Activated effector memory CD4-positive, alpha-beta T cell treated with anti-CD3 and anti-CD28 coated beads, Interleukin-2, amount 50 U/mL, for 16 hours (primary cell): ENCODE results near the gene PRTFDC1.
"Not testable (repeated sequence)": the region's sequence is repeated elsewhere in the genome, so short reads cannot be mapped to it uniquely, and the experiment has no call there.

Source experiments
- DNase-seq: peaks from one replicate; pipeline ENCODE4 v3.0.0-alpha.2; 2020

Gene PRTFDC1

DNA sequence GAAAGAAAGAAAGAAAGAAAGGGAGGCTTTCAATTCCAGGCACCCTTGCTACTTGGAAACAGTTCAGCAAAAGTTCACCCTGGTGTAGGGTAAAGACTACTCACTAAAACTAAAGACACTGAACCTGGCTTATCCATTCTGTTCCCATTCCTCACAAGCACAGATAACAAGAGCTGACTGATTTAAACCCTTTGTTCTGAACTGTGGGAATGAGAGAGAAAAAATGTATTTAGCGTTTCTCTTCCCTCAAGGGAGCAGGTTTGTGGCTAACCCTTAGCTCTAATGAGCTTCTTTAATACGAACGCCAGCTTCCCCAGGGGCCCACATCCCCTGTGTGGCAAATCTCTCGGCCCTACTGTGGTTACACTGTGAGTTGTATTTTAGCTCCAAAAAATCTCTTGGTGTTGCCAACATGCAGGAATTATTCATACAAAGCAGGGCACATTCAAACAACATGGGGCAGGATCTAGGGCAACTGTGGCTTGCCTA, 23.3 kb downstream of the PRTFDC1 start:
- no peak for DNase-seq

DNA sequence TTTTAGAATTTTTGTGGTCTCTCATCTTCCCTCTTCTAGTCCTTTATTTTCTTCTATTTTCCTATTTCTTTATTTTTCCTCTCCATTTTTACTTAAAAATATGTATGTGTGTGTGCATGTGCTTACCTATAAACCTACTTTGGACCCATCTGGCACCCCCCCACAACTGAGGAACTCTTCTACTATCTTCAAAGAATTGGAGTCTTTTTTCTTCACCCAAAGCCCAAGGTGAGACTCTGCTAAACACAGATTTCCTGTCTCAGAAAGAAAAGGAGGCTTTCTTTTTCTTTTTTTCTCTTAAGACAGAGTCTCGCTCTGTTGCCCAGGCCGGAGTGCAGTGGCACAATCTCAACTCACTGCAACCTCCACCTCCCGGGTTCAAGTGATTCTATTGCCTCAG, 24.2 kb downstream of the PRTFDC1 start:
- no peak for DNase-seq

DNA sequence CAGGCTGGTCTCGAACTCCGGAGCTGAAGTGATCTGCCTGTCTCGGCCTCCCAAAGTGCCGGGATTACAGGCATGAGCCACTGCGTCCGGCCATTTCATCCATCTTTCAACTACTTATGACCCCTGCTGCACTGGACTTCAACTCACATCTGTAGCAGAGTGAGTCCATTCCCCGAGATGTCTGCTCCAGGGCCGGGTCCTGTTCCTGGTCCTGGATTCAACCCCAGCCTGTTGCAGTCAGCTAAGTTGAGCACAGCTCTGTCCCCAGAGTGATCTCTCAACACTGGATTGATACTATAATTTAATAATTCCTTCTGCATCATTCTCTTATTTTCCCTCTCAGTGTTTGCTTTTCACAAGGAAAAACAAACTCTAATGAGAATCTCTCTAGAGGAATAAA, 25.8 kb downstream of the PRTFDC1 start:
- no peak for DNase-seq

DNA sequence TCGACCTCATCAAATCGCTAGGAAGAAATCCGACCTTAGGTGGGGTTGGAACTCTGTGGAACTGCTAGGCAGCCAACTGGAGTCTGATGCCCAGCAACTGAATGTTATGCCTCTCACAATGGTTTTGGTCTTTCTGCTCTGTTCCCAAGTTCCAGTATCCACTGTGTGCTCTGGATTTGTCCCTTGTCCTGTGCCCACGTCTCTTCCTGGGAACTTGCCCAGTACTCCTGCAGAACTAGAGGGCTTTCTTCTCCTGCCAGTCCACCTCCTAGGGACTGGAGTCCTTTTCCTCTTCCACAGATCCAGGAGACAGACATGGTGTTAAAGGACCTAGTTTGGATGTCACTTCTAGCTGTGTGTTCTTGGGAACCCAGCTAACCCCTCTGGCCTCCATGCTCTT, 26.6 kb downstream of the PRTFDC1 start:
- DNase-seq: no peak

DNA sequence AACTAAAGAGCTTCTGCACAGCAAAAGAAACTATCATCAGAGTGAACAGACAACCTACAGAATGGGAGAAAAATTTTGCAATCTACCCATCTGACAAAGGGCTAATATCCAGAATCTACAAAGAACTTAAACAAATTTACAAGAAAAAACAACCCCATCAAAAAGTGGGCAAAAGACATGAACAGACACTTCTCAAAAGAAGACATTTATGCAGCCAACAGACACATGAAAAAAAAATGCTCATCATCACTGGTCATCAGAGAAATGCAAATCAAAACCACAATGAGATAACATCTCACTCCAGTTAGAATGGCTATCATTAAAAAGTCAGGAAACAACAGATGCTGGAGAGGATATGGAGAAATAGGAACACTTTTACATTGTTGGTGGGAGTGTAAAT, 27.9 kb downstream of the PRTFDC1 start:
- not testable (repeated sequence) for DNase-seq

DNA sequence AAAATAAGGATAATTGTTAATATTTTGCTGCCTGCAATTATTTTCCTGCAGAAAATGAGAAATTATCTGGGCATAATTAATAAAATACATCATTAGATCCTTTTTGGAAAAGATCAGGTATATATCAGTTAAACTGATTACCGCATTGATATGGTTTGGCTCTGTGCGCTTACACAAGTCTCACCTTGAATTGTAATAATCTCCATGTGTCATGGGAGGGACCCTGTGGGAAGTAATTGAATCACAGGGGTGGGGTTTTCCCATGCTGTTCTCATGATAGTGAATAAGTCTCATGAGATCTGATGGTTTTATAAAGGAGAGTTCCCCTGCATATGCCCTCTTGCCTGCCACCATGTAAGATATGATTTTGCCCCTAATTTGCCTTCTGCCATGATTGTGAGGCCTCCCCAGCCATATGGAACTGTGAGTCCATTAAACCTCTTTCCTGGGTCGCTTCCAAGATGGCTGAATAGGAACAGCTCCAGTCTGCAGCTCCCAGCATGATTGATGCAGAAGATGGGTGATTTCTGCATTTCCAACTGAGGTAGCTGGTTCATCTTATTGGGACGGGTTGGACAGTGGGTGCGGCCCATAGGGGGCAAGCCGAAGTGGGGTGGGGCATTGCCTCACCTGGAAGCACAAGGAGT, 30.1 kb downstream of the PRTFDC1 start:
- not testable (repeated sequence) for DNase-seq

DNA sequence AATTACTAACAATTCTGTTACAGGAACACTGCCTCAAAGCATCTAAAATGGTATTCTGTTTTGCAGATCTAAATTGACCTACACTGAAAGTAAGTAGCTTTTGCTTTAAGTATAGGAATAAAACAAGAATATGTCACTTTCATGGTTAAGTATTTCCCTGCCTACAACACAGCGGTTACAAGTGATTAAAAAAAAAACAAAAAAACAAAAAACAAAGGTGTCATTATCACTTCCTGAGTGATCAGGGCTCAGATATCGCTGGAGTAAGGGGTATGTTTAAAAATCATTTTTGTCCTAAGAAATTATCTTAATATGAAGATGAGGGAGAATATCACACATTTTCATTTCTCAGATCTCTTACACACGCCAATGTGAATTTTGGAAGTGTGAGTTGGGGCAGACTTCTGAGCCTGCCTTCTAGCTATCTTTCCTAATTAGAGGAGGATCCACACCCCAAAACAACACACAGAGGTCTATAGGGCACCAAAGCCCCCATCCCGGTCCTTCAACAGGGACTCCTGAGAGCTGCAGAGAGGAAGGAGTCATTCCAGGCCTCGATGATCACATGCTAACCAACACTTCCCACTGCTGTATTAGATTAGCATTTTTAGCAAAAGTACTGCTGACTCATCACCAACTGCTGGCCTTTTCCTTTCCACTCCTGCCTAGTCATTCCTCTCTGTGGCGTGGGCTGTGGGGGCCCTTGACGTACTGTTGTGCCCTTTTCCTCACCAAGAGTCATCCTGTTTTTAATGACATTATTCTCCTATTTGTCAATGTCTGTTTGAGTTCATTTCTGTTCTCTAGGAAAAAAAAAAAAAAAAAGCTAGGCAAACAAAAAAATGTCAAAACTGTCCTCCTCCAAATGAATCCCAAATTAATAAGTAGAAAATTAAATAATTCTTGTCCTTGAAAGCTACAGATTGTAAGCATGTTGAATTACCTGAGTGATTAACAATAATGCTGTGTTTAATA, 31.2 kb downstream of the PRTFDC1 start:
- peak; percentile 86 for DNase-seq

DNA sequence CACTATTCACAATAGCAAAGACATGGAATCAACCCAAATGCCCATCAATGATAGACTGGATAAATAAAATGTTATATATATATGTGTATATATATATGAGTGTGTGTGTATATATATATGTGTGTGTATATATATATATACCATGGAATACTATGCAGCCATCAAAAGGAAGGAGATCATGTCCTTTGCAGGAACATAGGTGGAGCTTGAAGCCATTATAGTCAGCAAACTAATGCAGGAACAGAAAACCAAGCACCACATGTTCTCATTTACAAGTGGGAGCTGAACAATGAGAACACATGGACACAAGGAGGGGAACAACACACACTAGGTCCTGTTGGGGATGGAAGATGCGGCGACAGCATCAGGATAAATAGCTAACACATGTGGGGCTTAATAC, 32.2 kb downstream of the PRTFDC1 start:
- DNase-seq: not testable (repeated sequence)

DNA sequence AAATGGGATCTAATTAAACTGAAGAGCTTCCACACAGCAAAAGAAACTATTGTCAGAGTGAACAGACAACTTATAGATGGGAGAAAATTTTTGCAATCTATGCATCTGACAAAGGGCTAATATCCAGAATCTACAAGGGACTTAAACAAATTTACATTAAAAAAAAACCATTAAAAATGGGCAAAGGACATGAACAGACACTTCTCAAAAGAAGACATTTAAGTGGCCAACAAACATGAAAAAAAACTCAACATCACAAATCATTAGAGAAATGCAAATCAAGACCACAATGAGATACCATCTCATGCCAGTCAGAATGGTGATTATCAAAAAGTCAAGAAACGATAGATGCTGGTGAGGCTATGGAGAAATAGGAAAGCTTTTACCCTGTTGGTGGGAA, 32.8 kb downstream of the PRTFDC1 start:
- DNase-seq: not testable (repeated sequence)

DNA sequence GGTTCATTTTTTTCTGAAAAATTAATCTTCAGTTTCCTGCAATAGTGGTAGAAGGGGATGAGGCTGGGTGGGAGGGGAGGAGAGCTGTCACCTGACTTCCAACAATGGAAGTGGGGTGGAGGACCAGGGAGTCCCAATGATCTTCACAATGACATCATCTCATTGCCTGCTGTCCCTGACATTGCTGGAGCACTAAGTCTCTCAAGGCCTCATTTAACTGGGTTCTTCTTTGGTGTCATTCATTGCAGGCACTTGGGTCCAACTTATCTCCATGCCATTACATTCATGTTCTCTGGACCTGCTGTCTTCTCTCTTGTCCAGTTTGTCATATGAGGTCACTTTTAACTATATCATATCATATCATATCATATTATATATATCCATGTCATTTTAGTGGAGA, 34.4 kb downstream of the PRTFDC1 start:
- no peak for DNase-seq

DNA sequence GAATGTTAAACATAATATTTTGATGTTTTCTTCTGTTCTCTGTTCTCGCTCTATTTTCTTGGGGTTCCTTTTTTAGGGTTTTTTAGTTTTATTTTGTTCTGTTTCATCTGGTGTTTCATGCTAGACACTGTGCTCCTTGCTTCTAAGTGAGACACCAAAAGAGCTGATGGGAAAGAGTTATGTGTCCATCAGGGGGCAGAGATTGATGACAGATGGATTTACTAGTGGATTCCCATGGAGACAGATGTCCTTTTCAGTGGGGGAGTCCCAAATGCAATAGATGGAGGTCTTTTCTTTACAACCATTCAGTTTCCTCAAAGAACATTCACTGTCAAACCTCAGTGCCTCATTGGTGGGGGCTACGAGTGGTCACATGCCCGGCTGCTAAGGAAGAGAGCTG, 34.9 kb downstream of the PRTFDC1 start:
- no peak for DNase-seq

DNA sequence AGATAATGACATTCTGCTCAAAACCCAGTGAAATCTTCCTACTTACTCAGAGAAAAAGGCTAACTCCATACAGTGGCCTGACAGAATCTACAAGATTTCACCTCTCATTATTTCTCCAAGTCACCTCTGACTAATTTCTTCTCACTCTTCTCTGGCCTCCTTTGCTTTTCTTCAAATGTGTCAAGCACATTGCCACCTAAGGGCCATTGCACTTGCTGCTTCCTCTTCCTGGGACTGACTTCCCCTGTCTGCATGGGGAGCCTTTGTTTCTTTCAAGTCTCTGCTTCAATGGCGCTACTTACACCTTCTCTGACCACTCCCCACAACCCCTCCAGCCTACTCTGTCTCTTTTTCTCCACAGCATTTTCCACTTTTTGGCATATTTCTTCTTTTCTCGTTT, 36.0 kb downstream of the PRTFDC1 start:
- DNase-seq: no peak

DNA sequence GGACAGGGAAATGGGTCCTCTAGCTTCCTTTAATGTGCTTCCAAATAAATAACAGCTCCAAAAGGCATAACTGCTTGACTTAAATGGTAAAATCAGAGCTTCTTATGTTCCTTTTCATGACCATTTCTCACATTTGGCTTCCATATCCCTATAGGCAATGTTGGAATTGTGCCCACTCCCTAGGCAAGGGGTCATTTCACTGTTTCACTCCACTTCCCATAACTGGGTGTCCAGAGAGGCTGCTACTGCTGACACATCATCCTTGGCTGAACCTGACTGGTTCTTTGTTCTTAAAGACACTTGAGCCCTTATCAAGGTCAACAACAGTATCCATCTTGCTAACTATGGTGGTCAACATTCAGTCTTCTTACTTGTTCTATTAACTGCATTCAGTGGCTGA, 37.1 kb downstream of the PRTFDC1 start:
- no peak for DNase-seq

DNA sequence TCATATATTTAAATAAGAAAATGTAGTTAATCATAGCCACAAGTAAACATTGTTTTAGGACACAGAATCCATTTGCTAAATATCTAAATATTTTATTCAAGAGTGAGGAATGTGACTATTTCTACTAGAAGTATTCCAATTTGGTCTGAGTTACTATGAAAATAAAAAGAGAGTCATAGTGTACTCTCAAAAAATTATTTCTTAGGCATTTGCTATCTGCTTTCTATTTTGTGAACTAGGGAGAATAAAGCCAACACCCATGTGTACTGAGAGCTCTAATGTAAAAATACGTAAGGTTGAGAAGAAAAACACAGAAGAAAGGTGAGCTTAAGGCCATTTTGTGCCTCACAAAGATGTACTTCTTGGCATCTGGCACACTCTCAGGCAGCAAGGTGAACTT, 38.3 kb downstream of the PRTFDC1 start:
- DNase-seq: no peak

DNA sequence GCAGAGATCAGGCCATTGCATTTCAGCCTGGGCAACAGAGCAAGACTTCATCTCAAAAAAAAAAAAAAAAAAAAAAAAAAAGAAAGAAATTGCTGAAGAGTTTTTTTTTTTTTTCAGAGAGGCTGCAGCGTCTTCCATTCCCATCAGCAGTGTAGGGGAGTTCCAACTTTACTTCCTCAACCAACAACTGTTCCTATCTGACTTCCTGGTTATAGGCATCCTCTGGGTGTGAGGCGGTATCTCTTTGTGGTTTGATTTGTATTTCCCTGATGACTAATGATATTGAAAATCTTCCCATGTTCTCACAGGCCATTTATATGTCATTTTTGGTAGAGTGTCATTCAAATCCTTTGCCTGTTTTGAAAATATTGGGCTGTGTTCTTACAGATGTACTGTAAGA, 40.2 kb downstream of the PRTFDC1 start:
- no peak for DNase-seq

DNA sequence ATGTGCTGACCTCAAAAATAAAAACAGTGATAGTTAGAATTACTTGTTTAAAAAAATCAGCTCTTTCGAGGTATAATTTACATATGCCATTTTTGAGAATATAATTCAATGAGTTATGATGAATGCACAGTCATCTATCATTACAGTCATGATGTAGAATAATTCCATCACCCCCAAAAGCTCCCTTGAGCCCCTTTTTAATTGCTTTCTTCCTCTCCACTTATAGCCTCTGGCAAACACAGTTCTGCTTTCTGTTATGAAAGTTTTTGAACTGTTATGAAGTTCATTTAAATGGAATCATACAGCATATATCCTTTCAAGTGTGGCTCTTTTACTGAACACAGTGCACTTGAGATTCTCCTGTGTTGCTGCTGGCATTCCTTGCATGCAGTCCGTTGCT, 41.4 kb downstream of the PRTFDC1 start:
- no peak for DNase-seq

DNA sequence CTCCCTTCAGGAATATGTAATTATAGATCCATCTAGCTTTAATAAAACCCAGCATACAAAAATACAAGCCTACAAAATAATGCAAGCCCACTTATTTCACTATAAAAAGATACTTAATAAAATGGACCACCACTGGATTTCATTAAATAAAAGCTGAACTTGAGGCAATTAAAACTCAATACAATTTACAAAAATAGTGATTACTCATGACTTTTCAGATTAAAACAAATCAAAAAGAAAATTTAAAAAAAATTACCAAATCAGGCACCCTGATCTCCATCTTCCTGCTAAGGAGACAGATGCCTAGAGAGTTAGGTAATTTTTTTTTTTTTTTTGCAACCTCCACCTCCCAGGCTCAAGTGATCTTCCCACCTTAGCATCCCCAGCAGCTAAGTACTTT, 41.8 kb downstream of the PRTFDC1 start:
- no peak for DNase-seq

DNA sequence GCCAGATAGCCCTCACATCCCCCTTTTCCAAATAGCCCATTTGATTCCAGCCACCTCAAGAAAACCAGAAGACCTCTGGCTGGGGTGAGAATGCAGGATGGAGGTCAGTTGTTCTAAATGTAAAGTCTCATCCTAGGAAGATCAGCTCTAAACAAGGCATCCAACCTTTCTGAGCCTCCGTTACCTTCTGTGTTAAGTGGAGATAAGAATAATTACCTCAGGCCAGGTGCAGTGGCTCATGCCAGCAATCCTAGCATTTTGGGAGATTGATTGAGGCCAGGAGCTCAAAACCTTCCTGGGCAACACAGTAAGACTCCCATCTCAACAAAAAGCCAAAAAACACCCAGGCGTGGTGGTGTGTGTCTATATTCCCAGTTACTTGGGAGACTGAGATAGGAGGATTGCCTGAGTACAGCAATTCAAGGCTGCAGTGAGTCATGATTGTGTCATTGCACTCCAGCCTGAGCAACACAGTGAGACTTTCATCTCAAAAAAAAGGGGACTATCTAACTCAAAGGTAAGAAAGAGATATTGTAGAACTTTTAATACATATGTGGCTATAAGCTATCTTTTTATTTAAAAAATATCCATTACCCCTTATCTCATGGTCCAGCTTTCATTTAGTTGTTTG, 43.5 kb downstream of the PRTFDC1 start:
- no peak for DNase-seq

DNA sequence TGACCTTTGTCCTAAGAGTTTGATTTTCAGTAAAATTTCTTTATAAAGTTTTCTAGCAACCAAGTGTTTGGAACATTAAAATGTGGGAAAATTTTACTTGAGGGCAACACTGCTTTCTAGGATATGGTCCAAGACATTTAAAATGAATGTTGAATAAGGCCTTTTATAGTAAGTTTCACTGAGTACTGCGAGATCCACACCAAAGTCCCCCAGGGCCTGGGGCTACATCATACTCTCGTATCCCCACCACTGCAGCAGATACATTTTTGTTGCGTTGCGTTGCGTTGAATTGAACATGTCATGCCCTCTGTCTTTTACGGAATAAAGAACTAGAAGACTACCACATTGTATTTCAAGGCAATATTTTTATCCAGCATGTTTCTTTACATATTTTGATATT, 44.5 kb downstream of the PRTFDC1 start:
- no peak for DNase-seq

DNA sequence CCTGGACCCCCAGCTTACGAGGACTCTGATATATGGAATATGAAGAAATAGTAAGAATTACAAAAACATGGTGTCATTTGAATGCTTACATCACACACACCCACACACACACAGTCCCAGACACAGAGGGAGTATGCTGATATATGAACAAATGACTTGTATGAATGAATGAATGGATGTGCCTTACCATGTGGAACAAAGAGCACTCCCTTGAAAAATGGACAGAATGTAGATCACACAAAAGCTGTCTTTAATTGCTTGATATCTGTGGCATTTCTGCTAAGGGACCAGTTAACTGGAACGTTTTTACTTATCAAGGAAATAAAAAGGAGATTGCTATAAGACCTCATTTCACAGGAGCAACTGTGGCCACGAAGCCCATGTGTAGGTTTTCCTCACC, 46.0 kb downstream of the PRTFDC1 start:
- DNase-seq: no peak

DNA sequence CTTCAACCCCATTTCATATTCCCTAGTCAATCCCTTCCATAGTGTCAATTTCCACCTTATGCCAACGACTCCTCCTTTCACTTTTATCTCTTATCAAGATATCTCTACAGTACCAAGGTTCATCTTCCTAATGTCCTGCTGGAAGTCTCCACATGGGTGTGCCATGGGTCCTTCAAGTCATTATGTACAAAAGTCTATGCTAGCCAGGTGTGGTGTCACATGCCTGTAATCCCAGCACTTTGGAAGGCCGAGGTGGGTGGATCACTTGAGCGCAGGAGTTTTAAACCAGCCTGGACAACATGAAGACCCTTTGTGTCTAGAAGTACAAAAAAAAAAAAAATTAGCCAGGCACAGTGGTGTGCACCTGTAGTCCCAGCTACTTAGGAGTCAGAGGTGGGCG, 47.6 kb downstream of the PRTFDC1 start:
- DNase-seq: no peak

DNA sequence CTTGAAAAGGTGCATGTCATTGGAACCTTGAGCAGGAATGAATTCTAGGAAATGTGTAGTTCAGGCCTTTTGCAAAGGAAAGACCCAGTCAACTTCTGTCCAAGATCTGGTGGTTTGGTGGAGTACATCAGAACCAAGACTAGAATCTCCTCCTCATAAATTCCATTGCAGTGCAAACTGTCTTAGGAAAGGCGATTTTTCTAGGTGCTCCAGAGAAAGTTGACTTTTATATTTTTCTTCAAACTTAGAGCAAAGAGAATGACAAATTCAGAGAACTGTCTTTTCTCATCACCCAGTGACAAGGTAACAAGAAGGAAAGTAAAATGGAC, 50.0 kb downstream of the PRTFDC1 start:
- no peak for DNase-seq

DNA sequence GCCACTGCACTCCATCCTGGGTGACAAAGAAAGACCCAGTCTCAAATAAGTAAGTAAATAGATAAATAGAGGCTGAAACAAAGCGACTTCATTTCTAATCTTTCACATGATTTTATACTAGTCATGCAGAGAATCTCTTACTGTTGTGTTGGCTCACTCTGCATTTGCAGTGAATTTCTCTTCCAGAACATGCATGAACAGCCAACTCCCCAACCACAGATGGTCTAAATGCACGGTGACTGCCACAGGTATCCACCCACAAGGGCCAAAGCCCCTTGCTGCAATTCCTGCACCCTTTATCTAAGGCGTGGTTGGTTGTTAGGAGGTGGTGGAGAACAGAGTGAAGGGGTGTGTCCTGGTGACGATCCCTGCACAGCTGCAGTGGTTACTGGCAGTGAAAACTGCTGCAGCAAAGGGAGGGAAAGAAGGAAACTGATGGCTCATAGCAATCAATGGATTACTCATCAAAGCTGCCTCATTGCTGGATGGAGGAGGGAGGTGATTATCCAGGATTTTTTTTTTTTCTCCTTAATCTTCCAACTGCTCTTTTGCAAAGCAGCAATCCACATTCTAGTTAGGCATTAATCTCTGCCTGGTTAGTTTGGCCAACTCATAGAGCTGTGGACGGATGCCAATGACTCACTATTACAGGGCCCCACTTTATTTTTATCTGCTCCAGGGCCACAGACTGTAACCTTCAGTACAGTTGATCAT, 50.6 kb downstream of the PRTFDC1 start:
- DNase-seq: no peak
